ENCODE data around the gene ATOH1.

ATOH1 gene

GRCh38 chr4:93810340-93810992, 18.1 kb upstream of the ATOH1 start:
- no peak overlapping the region for H3K4me3 ChIP-seq (ENCODE audit: insufficient read depth, low read depth, low read length, poor library complexity, severe bottlenecking)
- no peaks in the 10 kb centered on the region for H3K9me3 ChIP-seq (ENCODE audit: control insufficient read depth, low read length)
- no peaks in the 10 kb centered on the region for H3K36me3 ChIP-seq (ENCODE audit: control insufficient read depth, insufficient read depth, low read length)
- H3K27me3 ChIP-seq (replicated peaks; ENCODE audit: control insufficient read depth, insufficient read depth, low read length, poor library complexity, severe bottlenecking), result no peaks in the 10 kb centered on the region
- DNase-seq, result no peak
- H3K27ac ChIP-seq (ENCODE audit: insufficient read depth, low read length, poor library complexity, severe bottlenecking), result no peak overlapping the region
- H3K4me1 ChIP-seq (ENCODE audit: control insufficient read depth, insufficient read depth, low read length, poor library complexity, severe bottlenecking), result no peaks in the 10 kb centered on the region

DNA sequence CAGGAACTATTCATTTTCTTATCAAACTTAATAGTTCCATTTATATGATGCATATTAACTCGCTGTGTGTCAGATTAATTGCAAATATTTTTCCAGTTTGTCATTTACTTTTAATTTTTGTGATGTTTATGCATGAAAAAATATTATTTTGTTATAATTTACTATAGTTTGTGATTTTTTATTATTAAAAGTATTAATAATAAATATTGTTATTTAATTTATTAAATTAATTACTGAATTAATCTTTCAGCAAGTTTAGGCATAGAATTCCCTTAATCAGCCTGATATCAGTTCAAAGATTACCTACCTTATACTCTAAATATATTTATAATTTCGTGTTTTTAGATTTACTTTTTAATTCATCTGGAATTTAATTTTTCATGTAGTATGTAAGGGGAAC, 15.5 kb upstream of the ATOH1 start:
- Histone ChIP-seq H3K36me3 (ENCODE audit: control insufficient read depth, insufficient read depth, low read length) (no peaks in the 10 kb centered on the region), H3K4me1 (ENCODE audit: control insufficient read depth, insufficient read depth, low read length, poor library complexity, severe bottlenecking) (no peaks in the 10 kb centered on the region), H3K9me3 (ENCODE audit: control insufficient read depth, low read length) (no peaks in the 10 kb centered on the region), H3K27me3 (replicated peaks; ENCODE audit: control insufficient read depth, insufficient read depth, low read length, poor library complexity, severe bottlenecking) (no peaks in the 10 kb centered on the region), H3K27ac (ENCODE audit: insufficient read depth, low read length, poor library complexity, severe bottlenecking) (no peak overlapping the region), H3K4me3 (ENCODE audit: insufficient read depth, low read depth, low read length, poor library complexity, severe bottlenecking) (no peak overlapping the region)
- no peak for DNase-seq

- no peaks in the 10 kb centered on the region for H3K9me3 ChIP-seq (ENCODE audit: control insufficient read depth, low read length)
- H3K27me3 ChIP-seq (replicated peaks; ENCODE audit: control insufficient read depth, insufficient read depth, low read length, poor library complexity, severe bottlenecking), result no peaks in the 10 kb centered on the region
- no peak for DNase-seq
- no peak overlapping the region for H3K27ac ChIP-seq (ENCODE audit: insufficient read depth, low read length, poor library complexity, severe bottlenecking)
- H3K36me3 ChIP-seq (ENCODE audit: control insufficient read depth, insufficient read depth, low read length), result no peaks in the 10 kb centered on the region
- H3K4me1 ChIP-seq (ENCODE audit: control insufficient read depth, insufficient read depth, low read length, poor library complexity, severe bottlenecking), result no peaks in the 10 kb centered on the region
- H3K4me3 ChIP-seq (ENCODE audit: insufficient read depth, low read depth, low read length, poor library complexity, severe bottlenecking), result no peak overlapping the region
Measured at GRCh38 chr4:93814141-93814540, 14.4 kb upstream of the ATOH1 start.

DNA sequence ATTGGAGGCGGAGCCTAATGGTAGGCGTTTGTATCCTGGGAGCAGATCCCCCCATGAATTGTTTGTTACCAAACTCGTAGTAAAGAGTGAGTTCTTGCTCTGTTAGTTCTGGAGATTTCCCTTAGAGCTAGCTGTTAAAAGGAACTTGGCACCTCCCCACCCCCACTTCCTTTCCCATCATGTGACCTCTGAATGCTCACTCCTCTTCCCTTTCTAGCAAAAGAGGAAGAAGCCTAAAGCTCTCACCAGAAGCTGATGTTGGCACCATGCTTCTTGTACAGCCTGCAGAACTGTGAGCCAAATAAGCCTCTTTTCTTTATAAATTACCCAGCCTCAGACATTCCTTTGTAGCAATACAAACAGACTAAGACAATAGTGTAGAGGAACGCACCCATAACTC, 13.8 kb upstream of the ATOH1 start:
- Histone ChIP-seq H3K27me3 (replicated peaks; ENCODE audit: control insufficient read depth, insufficient read depth, low read length, poor library complexity, severe bottlenecking) (no peaks in the 10 kb centered on the region), H3K9me3 (ENCODE audit: control insufficient read depth, low read length) (no peaks in the 10 kb centered on the region), H3K4me3 (ENCODE audit: insufficient read depth, low read depth, low read length, poor library complexity, severe bottlenecking) (no peak overlapping the region), H3K36me3 (ENCODE audit: control insufficient read depth, insufficient read depth, low read length) (no peaks in the 10 kb centered on the region), H3K4me1 (ENCODE audit: control insufficient read depth, insufficient read depth, low read length, poor library complexity, severe bottlenecking) (no peaks in the 10 kb centered on the region), H3K27ac (ENCODE audit: insufficient read depth, low read length, poor library complexity, severe bottlenecking) (no peak overlapping the region)
- DNase-seq, result no peak

DNA sequence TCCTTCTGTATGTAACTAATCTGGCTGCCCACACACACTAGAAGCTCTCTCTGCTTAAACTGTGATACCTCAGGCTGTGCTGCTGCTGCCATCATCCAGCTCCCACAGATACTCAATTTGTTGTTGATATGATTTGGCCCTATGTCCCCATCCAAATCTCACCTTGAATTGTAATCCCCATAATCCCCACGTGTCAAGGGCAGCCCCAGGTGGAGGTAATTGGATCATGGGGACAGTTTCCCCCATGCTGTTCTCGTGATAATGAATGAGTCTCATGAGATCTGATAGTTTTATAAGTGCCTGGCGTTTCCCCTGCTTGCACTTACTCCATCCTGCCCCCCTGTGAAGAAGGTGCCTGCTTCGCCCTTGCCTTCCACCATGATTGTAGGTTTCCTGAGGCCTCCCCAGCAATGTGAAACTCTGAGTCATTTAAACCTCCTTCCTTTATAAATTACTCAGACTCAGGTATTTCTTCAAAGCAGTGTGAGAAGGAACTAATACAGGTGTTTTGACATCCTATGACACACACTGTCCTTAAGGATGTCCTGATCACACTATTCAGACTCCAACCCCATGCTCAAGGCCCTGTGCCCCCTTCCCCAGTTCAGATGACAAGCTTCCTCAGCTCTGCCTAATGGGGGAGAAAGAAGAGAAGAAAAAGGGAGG, 2.9 kb upstream of the ATOH1 start:
- Histone ChIP-seq H3K27me3 (replicated peaks; ENCODE audit: control insufficient read depth, insufficient read depth, low read length, poor library complexity, severe bottlenecking) (peaks cover 28% of the 10 kb centered on the region), H3K4me1 (ENCODE audit: control insufficient read depth, insufficient read depth, low read length, poor library complexity, severe bottlenecking) (no peaks in the 10 kb centered on the region), H3K9me3 (ENCODE audit: control insufficient read depth, low read length) (no peaks in the 10 kb centered on the region), H3K4me3 (ENCODE audit: insufficient read depth, low read depth, low read length, poor library complexity, severe bottlenecking) (no peak overlapping the region), H3K36me3 (ENCODE audit: control insufficient read depth, insufficient read depth, low read length) (no peaks in the 10 kb centered on the region), H3K27ac (ENCODE audit: insufficient read depth, low read length, poor library complexity, severe bottlenecking) (no peak overlapping the region)
- no peak for DNase-seq

- no peaks in the 10 kb centered on the region for H3K9me3 ChIP-seq (ENCODE audit: control insufficient read depth, low read length)
- H3K27me3 ChIP-seq (replicated peaks; ENCODE audit: control insufficient read depth, insufficient read depth, low read length, poor library complexity, severe bottlenecking), result peaks cover 28% of the 10 kb centered on the region
- no peaks in the 10 kb centered on the region for H3K36me3 ChIP-seq (ENCODE audit: control insufficient read depth, insufficient read depth, low read length)
- H3K4me1 ChIP-seq (ENCODE audit: control insufficient read depth, insufficient read depth, low read length, poor library complexity, severe bottlenecking), result no peaks in the 10 kb centered on the region
- no peak overlapping the region for H3K27ac ChIP-seq (ENCODE audit: insufficient read depth, low read length, poor library complexity, severe bottlenecking)
- no peak overlapping the region for H3K4me3 ChIP-seq (ENCODE audit: insufficient read depth, low read depth, low read length, poor library complexity, severe bottlenecking)
- no peak for DNase-seq
Measured at GRCh38 chr4:93827272-93827947, 1.1 kb upstream of the ATOH1 start.

DNA sequence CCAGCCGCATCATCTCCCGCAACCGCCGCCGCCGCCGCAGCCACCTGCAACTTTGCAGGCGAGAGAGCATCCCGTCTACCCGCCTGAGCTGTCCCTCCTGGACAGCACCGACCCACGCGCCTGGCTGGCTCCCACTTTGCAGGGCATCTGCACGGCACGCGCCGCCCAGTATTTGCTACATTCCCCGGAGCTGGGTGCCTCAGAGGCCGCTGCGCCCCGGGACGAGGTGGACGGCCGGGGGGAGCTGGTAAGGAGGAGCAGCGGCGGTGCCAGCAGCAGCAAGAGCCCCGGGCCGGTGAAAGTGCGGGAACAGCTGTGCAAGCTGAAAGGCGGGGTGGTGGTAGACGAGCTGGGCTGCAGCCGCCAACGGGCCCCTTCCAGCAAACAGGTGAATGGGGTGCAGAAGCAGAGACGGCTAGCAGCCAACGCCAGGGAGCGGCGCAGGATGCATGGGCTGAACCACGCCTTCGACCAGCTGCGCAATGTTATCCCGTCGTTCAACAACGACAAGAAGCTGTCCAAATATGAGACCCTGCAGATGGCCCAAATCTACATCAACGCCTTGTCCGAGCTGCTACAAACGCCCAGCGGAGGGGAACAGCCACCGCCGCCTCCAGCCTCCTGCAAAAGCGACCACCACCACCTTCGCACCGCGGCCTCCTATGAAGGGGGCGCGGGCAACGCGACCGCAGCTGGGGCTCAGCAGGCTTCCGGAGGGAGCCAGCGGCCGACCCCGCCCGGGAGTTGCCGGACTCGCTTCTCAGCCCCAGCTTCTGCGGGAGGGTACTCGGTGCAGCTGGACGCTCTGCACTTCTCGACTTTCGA, 654 bp downstream of the ATOH1 start:
- H3K36me3 ChIP-seq (ENCODE audit: control insufficient read depth, insufficient read depth, low read length), result no peaks in the 10 kb centered on the region
- H3K9me3 ChIP-seq (ENCODE audit: control insufficient read depth, low read length), result no peaks in the 10 kb centered on the region
- DNase-seq, result no peak
- peaks cover 30% of the 10 kb centered on the region for H3K27me3 ChIP-seq (replicated peaks; ENCODE audit: control insufficient read depth, insufficient read depth, low read length, poor library complexity, severe bottlenecking)
- H3K4me3 ChIP-seq (ENCODE audit: insufficient read depth, low read depth, low read length, poor library complexity, severe bottlenecking), result no peak overlapping the region
- H3K4me1 ChIP-seq (ENCODE audit: control insufficient read depth, insufficient read depth, low read length, poor library complexity, severe bottlenecking), result no peaks in the 10 kb centered on the region
- no peak overlapping the region for H3K27ac ChIP-seq (ENCODE audit: insufficient read depth, low read length, poor library complexity, severe bottlenecking)

GRCh38 chr4:93829820-93830687, 1.5 kb downstream of the ATOH1 start:
- Histone ChIP-seq H3K9me3 (ENCODE audit: control insufficient read depth, low read length) (no peaks in the 10 kb centered on the region), H3K27ac (ENCODE audit: insufficient read depth, low read length, poor library complexity, severe bottlenecking) (no peak overlapping the region), H3K36me3 (ENCODE audit: control insufficient read depth, insufficient read depth, low read length) (no peaks in the 10 kb centered on the region), H3K4me3 (ENCODE audit: insufficient read depth, low read depth, low read length, poor library complexity, severe bottlenecking) (no peak overlapping the region), H3K27me3 (replicated peaks; ENCODE audit: control insufficient read depth, insufficient read depth, low read length, poor library complexity, severe bottlenecking) (peaks cover 36% of the 10 kb centered on the region), H3K4me1 (ENCODE audit: control insufficient read depth, insufficient read depth, low read length, poor library complexity, severe bottlenecking) (no peaks in the 10 kb centered on the region)
- DNase-seq, result no peak

- H3K27ac ChIP-seq (ENCODE audit: insufficient read depth, low read length, poor library complexity, severe bottlenecking), result no peak overlapping the region
- H3K27me3 ChIP-seq (replicated peaks; ENCODE audit: control insufficient read depth, insufficient read depth, low read length, poor library complexity, severe bottlenecking), result peaks cover 32% of the 10 kb centered on the region
- DNase-seq, result no peak
- no peaks in the 10 kb centered on the region for H3K9me3 ChIP-seq (ENCODE audit: control insufficient read depth, low read length)
- H3K4me3 ChIP-seq (ENCODE audit: insufficient read depth, low read depth, low read length, poor library complexity, severe bottlenecking), result no peak overlapping the region
- no peaks in the 10 kb centered on the region for H3K36me3 ChIP-seq (ENCODE audit: control insufficient read depth, insufficient read depth, low read length)
- H3K4me1 ChIP-seq (ENCODE audit: control insufficient read depth, insufficient read depth, low read length, poor library complexity, severe bottlenecking), result no peaks in the 10 kb centered on the region
Measured at GRCh38 chr4:93831716-93832496, 3.4 kb downstream of the ATOH1 start.

All from effector memory CD4-positive, alpha-beta T cell (primary cell).